GM19043 (cell line): ENCODE measurements around the gene CUBN.

Experiments used
- ATAC-seq: cut with Tn5 transposase; IDR thresholded peaks from one replicate; pipeline ENCODE4 v1.9.1; 2021; ENCODE audit warnings: low read depth; ENCODE audit not compliant: unreplicated experiment

The CUBN gene

DNA sequence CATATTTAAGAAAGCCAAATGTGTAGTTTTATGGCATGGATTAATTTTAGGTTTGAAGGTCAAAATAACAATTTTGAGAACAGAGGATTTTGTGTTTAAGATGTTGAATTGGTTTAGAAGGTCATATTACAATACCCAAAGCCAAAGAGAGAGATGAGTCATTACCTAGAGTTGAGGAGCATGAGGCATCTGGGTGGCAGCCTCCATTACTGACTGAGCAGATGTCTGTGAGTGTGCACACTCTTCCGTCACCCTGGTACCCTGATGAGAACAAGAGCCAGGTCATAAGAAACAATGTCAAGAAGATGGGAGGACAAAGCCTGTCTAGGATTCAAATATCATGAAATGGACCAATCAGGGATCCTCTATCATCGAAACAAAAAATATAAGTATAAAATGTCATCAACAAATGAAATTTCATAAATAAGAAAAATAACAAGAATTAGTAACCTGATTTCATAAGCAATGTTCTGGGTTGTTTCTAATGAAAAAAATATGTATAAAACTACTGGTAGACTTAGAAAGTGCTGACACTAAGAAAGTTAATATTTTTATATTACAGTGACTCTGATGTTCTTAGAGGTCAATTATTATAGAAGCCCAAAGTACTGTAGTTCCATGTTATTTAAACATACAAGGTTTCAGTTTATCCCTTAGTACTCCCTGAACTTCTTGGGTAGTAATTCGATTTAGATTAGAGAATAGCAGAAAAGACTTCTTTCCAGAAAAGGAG lies 20.0 kb downstream of the CUBN start:
- no peak for ATAC-seq

DNA sequence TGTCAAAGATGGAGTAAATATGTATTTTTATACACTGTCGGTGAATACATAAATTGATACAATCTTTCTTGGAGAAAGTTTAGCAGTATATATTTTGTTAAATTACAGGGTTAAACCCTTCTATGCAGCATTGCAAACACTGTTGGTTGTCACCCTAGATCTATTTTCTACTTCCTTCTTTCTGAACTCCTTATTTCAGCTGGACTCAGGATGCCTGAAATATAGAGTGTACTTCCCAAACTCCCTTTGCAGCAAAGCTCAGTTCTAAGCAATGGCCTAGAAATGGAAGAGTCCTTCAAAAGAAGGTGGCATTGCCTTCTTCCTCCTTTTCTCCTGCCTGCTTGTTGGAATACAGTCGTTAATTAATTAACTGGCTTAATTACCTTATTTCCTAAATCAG lies 20.6 kb downstream of the CUBN start:
- ATAC-seq: no peak

DNA sequence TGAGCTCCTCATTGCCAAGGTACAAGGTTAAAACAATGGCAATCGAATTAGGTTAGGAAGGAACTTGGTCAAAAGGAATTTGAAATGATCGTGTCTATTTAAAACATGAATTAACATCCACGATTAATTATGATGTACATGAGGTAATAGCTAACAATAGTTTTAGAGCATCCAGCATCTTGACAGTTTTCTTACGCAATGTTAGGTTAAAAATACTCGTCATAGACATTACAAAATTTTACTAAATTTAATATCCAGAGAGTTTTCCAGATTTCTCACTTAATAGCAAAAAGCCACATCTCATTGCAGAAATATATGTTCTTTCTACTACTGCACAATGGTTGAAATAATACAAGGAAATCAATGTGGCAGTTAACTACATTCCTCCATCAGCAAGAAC lies 22.6 kb downstream of the CUBN start:
- ATAC-seq: no peak

DNA sequence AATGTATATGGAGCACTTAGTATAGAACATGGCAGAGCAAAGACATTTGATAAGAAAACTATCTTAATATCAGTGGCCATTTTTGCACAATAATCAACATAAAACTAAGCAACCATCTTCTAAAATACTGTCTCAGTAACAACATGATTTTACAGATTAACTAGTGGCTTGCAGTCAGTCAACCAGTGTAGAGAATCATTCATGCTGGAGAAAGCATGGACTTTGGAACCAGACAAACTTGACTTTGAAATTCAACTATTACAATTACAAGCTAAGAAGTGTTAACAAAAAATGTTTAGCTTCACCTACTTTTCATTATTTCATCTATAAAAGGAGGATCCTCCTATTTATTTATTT lies 27.7 kb downstream of the CUBN start:
- ATAC-seq: no peak

DNA sequence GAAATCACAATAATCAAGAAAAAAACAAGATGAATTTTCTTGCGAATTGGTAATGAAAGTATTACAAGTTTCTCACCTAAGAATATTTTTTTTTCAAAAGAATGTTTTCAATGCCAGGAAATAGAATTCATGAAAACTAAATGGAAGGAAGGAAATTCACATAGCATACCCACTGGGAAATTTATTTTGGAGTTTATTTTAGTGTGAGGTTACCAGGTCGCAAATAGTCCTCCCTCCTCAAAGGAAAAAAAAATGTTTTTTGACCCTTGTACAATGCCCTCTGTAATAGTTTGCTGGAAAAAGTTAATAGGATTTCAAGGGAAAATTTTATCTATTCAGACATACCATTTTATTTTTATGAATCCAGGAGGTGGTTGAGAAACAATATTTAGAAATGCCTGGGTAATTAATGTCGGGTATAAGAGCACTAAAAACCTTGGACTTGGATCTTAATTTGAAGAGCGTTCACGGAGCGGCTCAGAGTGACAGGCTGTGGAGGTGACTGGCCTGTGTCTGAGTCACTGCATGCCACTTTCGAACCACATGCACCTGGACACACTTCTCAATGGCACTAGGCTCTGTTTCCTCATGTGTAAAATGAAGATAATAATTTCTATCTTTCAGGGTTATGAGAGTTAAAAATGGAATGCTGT lies 28.2 kb downstream of the CUBN start:
- ATAC-seq: no peak

DNA sequence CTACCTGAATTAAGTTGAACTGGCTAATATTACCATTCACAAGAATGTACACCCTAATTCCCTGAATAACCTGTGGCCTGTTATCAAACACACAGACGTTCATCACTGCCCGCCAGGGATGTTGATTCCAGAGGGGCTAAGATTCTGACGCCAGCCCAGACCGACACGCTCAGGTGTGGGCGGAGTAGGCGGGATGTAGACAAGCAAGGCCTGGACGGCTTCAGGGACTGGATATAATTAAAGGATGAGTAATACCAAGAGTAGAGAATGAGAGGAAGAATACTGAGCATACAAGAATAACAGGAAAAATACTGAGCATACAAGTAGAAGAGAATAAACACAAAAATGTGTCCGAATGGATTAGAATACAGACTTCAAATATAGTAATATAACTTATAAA lies 29.0 kb downstream of the CUBN start:
- ATAC-seq: no peak

DNA sequence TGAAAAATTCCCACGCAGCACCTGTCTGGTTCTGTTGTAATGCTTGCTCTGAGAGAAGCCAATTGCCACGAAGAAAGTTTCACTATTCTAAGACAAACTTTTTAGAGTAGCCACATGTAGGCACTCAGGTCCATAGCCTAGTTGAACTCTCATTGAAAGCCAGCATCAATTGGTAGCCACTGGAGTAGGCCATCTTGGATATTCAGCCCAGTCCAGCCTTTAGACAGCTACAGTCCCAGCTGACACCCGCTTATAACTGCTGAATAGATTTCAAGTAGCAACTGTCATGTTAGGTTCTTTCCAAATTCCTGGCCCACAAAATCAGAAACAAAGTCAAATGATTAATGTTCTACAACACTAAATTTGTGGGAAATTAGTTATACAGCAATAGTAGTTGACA lies 31.6 kb downstream of the CUBN start:
- ATAC-seq: no peak

DNA sequence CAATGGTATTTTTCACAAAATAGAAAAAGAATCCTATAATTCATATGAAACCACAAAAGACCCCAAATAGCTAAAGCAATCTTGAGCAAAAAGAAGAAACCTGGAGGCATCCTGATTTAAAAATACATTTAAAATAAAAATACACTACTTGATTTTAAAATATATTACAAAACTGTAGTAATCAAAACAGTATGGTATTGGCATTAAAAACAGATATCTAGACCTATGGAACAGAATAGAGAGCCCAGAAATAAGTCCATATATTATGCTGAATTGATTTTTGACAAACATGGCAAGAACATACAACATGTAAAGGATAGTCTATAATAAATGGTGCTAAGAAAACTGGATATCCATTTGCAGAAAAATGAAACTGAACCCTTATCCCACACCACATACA lies 34.8 kb downstream of the CUBN start:
- no peak for ATAC-seq

DNA sequence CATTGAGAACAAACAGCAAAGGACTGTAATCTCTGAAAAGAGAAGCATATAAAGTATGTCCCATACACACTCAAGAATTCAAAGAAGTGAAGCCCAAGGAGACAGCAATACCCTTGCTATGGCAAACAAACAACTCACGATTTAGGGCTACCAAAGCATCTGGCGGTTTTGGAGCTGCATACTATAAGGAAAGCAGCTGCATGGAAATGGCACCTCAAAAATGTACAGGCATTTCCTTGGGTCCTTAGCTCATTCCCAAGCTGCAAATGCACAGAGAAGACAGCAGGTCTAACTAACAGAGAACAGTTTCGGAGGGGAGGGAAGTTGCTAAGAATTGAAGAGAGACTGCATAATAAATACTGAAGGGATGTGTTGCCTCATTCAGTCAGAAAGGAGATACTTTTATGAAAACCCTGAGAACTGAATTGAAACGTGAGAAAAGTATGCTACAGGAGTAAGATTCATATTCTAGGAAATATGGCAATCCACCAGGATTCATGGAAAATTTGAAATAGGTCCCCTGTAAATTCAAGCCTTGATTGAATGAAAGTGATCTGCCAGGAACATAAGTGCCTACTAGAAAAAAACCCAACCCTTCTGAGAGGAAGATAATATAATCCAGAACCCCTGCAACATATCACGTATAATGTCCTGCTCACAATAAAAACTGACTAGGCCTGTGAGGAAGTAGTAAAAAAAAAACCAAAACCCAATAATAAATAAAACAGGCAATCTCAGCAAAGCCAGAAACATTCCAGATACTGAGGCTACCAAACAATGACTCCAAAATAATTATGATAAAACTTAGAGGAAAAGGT lies 36.4 kb downstream of the CUBN start:
- no peak for ATAC-seq

DNA sequence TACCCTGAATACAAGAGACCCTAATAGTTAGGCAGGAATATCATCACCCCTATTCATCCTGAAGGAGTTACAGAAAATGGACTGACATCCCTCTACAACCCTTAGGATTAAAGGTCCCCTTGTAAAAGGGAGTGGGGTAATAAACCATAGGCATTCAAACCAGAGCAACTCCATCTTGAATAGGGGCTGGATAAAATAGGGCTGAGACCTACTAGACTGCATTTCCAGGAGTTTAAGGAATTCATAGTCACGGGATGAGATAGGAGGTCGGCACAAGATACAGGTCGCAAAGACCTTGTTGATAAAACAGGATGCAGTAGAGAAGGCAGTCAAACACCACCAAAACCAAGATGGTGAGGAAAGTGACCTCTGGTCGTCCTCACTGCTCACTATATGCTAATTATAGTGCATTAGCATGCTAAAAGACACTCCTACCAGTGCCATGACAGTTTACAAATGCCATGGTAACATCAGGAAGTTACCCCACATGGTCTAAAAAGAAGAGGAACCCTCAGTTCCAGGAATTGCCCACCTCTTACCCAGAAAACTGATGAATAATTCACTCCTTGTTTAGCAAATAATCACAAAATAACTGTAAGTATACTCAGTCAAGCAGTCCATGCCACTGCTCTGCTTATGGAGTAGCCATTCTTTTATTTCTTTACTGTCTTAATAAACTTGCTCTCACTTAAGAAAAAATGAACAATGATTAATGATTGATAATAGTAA lies 37.2 kb downstream of the CUBN start:
- no peak for ATAC-seq

DNA sequence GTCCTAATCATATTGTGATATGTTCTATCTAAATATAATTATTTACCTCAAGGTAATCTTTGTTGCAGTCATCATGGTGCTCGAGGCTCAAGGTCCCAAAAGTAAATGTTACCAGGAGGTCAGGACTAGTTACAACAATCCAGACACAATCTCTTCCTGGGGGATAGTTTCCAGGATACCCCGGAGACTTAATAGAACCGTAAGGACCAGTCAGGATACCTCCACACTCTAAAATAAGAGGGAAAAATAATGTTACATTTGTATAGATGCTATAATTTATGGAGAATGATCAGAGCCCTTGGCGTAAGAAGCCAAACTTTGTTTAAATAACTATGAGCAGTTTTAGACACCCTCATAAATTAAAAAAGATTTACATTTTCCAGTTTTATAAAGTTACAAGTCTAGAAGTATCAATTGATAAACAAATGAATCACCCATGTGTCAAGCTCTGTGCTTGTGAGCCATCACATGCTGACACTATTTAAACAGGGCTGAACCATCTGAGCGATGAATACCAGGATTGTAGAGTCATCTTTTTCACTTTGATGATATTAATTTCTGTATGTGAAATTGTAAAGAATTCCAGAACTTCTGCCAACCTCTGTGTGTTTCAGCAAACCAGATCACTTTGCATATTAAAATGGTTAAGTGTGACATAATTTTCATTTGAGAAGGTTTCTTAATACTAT lies 41.3 kb downstream of the CUBN start:
- no peak for ATAC-seq

DNA sequence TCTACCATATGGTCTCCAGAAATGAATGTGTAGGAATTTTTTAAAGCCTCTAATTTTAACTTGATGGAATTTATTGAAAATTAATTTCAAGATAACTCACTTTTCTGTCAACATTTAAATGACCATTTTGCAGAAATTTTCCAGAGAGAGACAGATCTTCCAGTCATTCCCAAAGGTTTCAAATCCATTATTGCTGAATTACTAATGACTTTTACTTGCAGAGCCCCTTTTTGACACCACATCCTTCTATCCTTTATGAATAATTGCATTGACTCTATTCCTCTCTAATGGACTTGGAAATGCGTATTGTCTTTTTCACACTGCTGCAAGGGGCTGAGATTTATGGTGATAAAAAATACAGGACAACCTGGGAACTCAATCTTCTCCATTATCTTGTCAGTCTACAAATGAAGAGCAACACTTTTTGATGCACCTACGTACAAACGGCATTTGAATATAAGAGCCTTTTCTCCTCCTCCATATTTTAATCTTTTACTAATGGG lies 42.7 kb downstream of the CUBN start:
- no peak for ATAC-seq

DNA sequence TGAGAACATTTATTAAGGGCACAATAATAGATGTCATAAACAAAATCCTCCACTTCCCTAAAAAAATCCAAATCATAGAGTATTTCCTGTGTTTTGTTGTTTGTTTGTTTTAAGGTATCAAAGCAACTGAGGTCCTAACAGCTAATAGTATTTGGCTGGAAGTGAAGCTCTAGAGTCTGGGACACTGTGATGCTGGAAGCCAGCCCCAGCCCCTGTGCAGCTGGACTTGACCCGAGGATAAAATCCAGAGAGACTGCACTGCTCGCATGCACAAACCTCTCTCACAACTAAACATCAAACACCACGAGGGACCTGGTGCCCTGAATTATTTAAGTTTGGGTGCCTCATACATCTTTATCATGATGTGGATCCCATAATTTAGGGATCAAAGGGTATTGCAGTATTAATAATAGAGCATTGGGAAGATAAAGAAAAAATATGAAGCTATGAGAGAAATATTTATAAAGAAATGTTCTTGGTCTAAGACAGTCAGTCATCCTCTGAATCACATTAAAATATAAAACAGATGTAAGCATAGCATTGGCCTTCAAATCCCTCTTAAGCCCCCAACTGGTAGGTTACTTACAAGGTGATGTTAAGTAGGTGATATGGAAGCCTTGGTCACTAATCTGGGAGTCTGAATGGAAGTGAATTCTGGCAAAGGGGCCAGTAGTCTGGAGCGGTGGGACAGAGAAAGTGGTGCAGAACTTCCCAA lies 44.4 kb downstream of the CUBN start:
- no peak for ATAC-seq

DNA sequence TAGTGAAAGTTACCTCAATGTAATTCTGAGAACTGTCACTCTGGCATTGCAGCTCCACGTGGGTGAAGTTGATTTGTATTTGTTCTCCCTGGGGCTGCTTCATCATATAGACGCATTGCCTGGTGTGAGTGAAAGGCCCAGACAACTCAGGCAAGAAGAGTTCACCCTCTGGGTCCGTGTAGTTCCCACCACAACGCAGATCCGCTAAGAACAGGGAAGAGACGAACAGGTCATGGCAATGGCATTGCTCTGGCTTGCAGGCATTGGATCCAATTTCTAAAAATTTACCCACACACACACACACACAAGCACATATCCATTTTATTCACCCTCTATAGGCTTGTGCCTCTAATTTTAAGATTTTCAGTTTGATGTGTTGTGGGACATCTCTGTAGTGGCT lies 45.4 kb downstream of the CUBN start:
- ATAC-seq: no peak

DNA sequence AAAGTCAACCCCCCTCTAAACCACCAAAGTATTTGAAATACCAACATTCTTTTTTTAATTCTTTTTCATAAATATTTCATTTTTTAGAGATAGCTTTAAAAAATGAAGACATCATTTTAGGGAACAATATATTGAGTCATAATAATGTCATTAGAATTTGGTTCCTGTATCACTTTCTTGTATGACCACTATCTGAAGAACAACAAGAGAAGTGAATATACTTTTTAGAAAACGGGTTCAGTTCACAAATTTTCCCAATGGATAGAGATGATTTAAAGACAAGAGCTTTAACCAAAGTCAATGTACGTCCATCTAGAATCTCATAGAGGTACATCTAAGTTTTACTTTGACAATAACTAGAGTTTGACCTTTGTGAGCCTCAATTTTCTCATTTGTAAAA lies 48.2 kb downstream of the CUBN start:
- ATAC-seq: no peak

DNA sequence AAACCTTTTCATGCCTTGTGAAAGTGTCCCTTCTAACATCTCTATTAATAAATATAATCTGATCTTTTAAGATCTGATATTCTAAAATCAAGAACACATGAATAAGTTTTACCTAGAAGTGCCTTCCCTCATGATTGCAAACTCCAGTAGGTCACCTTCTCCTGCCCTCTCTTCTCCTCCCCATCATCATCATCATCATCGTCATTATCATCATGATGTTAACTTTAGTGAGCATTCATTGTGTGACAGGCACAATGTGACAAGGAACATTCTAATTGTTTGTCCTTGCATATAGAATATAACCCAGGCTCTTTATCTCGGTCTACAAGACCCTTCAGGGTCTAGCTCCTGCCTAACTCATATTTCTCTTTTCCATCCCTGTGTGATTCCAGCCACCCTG lies 51.7 kb downstream of the CUBN start:
- ATAC-seq: no peak

DNA sequence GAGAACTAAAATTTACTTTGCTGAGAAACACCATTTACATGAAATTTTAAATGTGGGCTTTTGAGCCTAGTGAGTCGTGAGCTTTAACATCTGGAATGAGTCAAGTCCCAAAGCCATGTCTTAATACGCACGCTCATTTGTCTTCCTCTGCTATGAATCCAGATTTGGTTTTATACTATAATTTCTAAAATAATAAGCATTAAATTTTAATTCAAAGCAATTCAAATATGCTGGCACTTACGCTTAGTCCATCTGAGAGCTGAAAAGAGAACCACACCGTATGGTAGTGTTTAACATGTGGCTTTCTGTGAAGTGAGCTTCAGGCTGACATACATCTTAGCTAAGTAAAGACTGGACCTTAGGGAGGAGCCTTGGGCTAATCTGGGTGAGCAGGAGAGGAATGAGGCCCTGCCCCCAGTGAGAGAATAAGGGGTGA lies 52.2 kb downstream of the CUBN start:
- no peak for ATAC-seq

DNA sequence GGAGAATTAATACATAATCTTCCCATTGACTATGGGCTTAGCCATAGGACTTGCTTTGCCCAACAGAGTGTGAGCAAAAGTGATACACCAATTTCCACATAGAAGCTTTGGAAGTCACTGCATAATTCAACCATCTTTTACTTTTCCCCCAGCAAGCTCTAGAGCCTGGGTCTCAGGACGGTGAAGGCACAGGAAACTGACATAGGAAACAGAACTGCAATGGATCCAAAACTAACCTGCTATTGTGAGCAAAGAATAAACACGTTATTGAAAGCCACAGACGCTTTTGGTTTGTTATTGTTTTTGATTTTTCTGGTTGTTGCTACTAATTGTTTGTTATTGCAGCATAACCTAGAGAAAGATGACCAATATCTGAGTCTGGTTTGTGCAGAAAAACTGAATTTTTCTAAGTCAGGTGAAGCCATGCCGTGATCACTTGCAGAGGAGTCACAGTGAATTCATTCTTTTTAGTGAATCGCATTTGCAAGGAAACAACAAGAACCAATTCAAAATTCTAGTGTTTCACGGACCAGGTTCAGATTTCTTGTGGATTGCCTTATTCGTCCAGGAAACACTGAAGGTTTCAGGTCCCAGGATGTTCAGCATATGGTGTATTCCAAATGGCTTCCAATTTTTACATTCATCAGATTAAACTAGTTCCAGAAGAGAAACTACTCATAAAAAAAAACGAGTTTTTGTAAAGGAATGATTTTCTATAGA lies 52.8 kb downstream of the CUBN start:
- ATAC-seq: no peak
